NCI-H748 (cell line): ENCODE measurements around the gene MYADML2.

ENCODE experiments used
- DNase-seq: peaks from one replicate; lab custom pipeline; 2025; ENCODE audit not compliant: unreplicated experiment; lab: John Stamatoyannopoulos, UW

Gene MYADML2

GRCh38 chr17:81978524-81979298, 31.7 kb upstream of the MYADML2 start:
- DNase-seq, result no peak

- peak; percentile 90 for DNase-seq
These were observed 30.3 kb upstream of the MYADML2 start, which contains the start of gene ASPSCR1 for GRCh38 chr17:81977211-81977808. Gene ASPSCR1 (plus strand): TSS chr17:81977629. CDS start chr17:81977647, 18 bp downstream.

GRCh38 chr17:81976332-81977210, 29.5 kb upstream of the MYADML2 start:
- DNase-seq, result peak; percentile 69

GRCh38 chr17:81973432-81973831, 26.4 kb upstream of the MYADML2 start:
- no peak for DNase-seq

GRCh38 chr17:81968850-81969812, 22.1 kb upstream of the MYADML2 start:
- no peak for DNase-seq

GRCh38 chr17:81968396-81968745, 21.3 kb upstream of the MYADML2 start:
- no peak for DNase-seq

- DNase-seq, result peak; percentile 52
These were observed 20.7 kb upstream of the MYADML2 start for GRCh38 chr17:81967533-81968395.

- no peak for DNase-seq
These were observed 20.2 kb upstream of the MYADML2 start for GRCh38 chr17:81967244-81967532.

- peak; percentile 49 for DNase-seq
These were observed 19.6 kb upstream of the MYADML2 start for GRCh38 chr17:81966343-81967243.

- no peak for DNase-seq
These were observed 17.2 kb upstream of the MYADML2 start for GRCh38 chr17:81964081-81964849.

GRCh38 chr17:81962499-81963441, 15.7 kb upstream of the MYADML2 start:
- no peak for DNase-seq

GRCh38 chr17:81961521-81962498, 14.8 kb upstream of the MYADML2 start:
- peak; percentile 58 for DNase-seq

- peak; percentile 58 for DNase-seq
These were observed 14.1 kb upstream of the MYADML2 start, which contains the start of gene NOTUM for GRCh38 chr17:81961087-81961511. Gene NOTUM (minus strand): TSS chr17:81961187. CDS start chr17:81960909, 278 bp downstream.

GRCh38 chr17:81960130-81960958, 13.3 kb upstream of the MYADML2 start:
- DNase-seq, result peak; percentile 52
